UCSD-AML1 (cell line): ENCODE measurements around the gene SYN1.
A peak's percentile ranks its signal among the peaks of the same experiment; 100 is the strongest.

Source experiments
- DNase-seq: peaks from one replicate; lab custom pipeline; 2025; ENCODE audit not compliant: unreplicated experiment; lab: John Stamatoyannopoulos, UW

SYN1 gene

GRCh38 chrX:47597222-47597621 is 22.4 kb downstream of the SYN1 start:
- no peak for DNase-seq

DNA sequence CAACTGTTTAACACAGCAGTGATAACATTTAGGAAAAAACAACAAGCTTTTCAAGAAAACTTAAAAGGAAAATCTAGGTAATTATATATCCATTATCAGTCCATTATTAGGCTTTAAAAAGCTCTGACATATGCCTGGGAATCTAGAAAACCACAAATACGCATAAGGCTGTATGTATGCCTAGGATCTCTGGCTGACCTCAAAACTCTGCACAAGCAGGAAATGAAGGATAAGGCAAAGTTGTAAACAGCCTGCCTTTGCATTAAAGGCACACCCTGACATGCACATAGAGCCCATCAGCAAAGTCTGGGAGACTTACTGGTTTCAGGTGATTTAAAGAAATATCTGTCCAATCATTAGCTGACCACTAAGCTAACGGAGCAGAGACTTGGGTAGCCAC is 23.4 kb downstream of the SYN1 start:
- DNase-seq, result no peak

DNA sequence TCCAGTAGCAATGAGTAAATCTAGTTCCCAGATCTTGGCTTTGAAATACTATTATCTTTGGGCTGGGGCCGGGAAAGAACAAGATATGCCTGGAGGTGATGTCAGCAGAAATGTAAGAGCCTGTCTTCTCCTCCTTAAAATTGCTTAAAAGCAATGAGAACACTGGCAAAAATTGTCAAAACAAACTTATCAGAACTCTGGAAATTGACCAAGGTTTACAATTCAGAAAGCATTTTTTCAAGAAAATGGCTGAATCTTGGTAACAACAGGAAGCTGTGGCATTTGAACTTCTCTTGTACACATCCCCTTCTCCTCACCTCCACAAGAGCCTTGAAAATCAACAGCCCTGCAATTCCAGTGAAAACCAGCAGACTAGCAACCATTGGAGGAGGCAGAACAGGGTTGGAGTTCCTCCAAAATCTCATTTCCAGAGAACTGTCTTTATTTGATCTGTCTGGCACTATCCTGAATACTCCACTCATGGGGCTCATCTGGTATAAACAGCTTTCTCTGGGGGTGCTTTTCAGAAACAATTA is 23.9 kb downstream of the SYN1 start:
- DNase-seq, result no peak

DNA sequence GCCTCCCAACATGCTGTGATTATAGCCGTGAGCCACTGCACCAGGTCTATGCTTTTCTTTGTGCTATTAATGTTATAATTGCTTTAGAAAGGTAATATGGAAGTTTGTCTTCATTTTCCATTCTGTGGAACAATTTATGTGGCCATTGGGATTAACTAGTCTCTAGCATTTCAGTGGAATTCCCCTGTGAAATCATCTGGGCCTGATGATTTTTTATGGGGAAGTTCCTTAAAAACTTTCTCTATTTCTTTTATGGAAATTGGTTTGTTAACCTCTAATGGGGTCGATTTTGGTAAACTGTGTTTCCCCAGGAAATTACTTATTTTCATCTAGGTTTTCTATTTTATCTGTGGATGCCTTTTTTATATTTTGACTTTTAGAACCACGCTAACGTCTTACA is 26.1 kb downstream of the SYN1 start:
- DNase-seq, result no peak

- no peak for DNase-seq
These were observed 28.7 kb downstream of the SYN1 start for GRCh38 chrX:47590984-47591383.

DNA sequence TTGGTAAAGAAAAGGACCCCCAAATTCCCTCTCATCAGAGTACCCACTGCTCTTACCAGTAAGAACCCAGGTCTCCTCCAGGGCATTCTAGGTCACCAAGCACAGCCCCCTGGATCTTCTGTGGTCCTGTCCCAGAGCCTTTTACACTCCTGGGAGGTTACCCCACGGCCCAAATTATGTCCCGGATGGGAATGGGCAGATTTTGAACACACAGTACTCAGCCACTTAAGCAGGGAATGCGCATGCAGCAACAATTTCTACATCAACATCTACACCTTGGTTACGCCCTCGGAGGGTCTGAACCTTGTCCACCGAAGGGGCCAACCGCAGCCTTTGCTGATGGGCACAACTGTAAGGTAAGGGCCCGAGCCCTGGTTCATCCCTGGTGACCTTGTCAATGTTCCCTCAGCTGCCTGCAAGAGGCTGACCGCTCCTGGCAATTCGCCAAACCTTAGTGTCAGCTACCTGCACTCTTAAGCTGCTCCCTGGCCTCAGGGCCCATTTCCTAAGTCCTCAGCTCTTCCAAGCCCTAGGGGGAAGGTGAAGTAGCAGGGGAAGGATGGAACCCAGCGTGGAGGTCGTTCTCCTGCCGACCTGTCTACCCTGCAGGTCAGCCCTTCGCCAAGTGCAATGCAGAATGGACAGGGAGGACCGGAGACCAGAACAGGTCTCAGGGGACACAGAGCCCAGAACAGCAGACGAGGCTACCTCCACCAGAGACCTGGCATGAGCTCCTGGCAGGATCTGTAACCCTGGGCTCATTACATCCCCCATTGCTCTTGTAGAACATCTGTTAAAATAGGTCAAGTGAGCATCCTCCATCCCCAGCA is 31.5 kb downstream of the SYN1 start:
- DNase-seq, result no peak

DNA sequence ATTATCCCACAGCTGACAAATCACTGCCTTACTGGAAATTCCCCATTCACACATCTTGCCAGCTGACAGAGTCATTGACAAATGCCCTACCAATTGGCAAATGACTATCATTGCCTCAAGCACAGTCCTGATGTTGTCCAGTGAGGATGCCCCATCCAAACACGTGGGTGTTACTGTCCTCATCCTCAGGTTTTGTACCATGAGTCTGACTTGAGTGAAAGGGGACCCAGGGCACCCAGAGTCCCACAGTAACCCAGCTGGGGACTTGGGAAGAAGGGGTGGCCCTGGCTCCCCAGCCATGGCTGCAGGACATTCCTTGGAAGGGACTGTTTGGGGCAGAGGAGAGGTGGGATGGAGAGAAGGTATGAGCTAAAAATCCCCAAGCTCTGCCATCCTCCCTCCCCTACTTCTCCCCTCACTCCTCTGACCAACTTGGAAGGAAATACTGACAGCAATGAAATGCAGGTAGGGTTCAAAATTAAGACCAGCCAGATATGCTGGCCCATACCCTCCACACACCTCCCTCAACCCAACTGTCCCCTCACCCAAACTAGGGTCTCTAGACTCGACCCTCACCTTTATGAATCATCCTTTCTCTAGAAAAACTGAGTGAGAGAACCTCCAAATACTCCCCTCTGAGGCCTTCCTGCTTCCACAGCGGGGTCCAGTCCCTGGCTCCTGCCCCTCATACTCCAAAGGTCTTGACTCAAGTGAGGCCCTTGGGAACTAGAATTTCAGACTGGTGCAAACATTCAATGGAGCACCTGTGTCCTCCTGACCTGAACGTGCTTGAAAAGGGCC is 32.4 kb downstream of the SYN1 start:
- DNase-seq, result no peak

- no peak for DNase-seq
These were observed 33.4 kb downstream of the SYN1 start for GRCh38 chrX:47586043-47586787.

DNA sequence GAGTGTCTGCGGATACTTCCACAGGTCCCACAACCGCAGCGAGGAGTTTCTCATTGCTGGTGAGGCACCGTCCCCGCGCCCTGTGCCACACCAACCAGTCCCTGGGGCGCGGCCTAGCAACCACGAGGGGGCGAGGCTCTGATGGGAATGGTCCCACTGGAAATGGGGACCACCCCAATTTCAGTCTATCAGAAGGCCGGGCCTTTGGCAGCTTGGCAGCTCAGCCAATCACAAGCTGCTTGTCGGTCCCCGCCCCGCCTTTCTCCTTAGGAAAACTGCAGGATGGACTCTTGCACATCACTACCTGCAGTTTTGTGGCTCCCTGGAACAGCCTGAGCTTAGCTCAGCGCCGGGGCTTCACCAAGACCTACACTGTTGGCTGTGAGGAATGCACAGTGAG is 34.4 kb downstream of the SYN1 start:
- no peak for DNase-seq

DNA sequence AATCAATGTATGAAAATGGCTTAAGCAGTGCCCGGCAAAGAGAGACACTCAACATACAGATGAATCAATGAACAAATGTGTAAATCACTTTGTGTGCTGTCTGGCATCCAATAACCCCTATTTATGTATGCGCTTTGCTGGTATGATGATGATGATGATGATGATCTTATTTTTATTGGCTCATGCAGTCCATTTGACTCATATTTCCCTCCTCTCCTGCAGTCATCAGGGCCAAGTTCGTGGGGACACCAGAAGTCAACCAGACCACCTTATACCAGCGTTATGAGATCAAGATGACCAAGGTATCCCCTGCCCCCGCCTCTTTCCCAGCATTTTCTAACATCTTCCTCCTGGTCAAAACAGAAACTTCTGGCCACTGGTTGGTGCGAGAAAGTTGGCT is 34.9 kb downstream of the SYN1 start:
- no peak for DNase-seq

GRCh38 chrX:47583240-47583861 is 36.3 kb downstream of the SYN1 start:
- no peak for DNase-seq

GRCh38 chrX:47581731-47582647 is 37.7 kb downstream of the SYN1 start, which contains the start of gene TIMP1:
TSS of gene TIMP1 (plus strand) at chrX:47582436. CDS start at chrX:47583416, 980 bp downstream.
- DNase-seq, result peak; percentile 93

DNA sequence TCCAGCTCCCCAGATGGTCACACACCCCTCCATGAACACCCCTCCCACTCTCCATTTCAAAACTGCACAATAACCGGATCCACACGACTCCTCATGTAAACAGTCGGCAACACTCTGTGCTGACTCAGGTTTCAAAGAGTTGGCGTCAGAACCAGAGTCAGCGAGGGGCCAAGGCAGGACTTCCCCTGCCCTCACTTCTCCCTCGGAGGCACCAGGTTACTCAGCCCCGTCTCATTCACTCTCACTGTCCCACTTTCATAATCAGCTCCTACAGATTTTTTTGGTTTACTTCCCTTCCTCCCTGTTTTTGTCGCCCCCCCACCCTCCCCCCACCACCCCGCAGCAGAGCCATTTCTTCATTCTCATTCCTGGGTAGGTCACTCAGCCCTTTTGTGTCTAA is 40.1 kb downstream of the SYN1 start:
- no peak for DNase-seq

GRCh38 chrX:47578692-47579091 is 41.0 kb downstream of the SYN1 start:
- DNase-seq, result no peak

- DNase-seq, result no peak
These were observed 41.8 kb downstream of the SYN1 start for GRCh38 chrX:47577901-47578300.

GRCh38 chrX:47577424-47577823 is 42.2 kb downstream of the SYN1 start:
- DNase-seq, result no peak

DNA sequence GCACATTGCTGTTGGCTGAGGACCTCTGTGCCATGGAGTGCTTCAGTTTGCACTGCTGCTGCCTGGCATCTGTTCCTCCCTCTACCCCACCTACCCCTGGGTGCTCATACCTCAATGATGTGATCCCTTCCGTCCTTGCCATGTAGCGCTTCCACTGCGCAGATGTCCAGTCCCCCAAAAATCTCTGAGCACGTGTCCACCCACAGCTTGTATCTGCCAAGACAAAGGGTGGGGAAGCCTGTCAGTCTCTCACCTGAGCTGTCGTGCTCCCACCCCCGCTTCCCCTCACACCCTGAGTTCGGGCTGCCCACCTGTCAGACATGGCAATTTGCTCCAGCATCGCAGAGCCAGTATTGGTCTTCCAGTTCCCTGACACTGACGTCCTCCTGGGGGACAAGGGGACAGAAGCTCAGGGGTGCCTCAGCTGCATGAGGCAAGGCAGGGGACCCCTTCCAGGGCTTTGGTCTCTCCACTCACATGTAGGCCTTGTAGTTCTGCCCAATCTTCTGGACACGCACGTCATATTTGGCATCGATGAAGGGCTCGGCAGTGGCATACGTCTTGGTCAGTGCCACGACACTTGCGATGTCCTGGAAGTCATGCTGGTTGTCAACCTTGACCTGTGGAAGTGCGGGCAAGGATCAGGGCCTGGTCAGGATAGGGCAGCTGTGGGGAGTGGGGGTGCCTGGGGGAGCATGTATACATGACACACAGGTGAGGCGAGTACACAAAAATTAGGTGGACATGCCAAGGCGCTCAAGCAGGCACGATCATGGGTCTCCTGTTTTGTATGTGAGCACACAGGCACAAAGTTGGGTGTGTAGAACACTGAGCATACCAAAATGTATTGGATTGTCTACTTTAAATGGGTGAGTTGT is 43.4 kb downstream of the SYN1 start:
- DNase-seq, result no peak

- DNase-seq, result no peak
These were observed 44.9 kb downstream of the SYN1 start for GRCh38 chrX:47574547-47575301.
